ENCODE results near the gene CLSTN2. TPM values are rescaled to one million over a fixed set of nuclear protein-coding genes. Genes with fewer than 3 reads are reported as not detected.

Gene CLSTN2
- total RNA-seq, 2 donors from 2014 or later, result 22.2 to 28.0 TPM

GRCh38 chr3:140114789-140115080 is 179.8 kb downstream of the CLSTN2 start:
- no peak for DNase-seq (ENCODE audit: low spot score)

GRCh38 chr3:140117096-140117526 is 182.1 kb downstream of the CLSTN2 start:
- DNase-seq (ENCODE audit: low spot score), result no peak
- intact Hi-C loops (cut with DNase I), result no loop called here

More at GRCh38 chr3:140114789-140115080, 179.8 kb downstream of the CLSTN2 start:
- intact Hi-C loops (cut with DNase I), result no loop called here

GRCh38 chr3:140122183-140122582 is 187.2 kb downstream of the CLSTN2 start:
- DNase-seq (ENCODE audit: low spot score), result no peak

DNA sequence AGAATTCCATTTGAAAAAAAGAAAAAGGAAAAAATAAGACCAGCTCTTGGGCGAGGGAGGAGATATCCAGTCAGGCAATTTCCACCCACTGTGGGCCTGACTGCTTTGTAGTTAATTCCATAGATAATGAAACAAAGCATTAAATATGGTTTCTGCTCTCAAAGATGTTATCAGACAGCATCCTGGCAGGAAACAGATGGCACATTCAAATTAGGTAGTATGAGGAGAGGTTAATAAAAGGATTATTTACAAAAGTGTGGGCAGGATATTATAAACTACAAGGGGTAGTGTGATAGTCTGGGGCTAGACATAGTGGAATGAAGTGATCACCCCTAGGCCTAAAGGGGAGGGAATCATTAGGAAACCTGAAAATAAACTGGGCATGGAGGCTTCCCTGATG is 193.2 kb downstream of the CLSTN2 start:
- no peak for DNase-seq (ENCODE audit: low spot score)
- intact Hi-C loops (cut with DNase I), result no loop called here

More at GRCh38 chr3:140122183-140122582, 187.2 kb downstream of the CLSTN2 start:
- intact Hi-C loops (cut with DNase I), result loop anchor here in 1 of 2 donors (5.0 kb wide), 1 partner anchor 1070 kb away; no protein-coding TSS in a partner anchor

DNA sequence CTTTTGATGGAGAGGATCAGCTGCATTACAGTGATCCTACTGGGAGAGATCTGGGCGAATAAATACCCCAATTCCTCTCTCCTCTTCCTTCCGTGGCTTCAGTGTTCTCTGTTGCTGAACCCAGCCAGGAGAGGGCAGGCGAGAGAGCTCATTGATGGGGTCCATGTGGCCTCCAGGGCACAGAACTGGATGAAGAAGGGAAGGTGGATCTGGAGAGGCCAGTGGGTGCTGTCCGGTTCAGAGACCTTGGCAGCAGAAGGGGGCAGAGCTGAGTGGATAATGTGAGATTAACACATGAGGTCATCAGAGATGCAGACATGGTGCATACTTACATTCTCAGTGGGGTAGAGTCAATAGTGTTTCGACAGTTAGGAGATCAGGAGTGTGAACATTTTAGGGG is 193.6 kb downstream of the CLSTN2 start:
- intact Hi-C loops (cut with DNase I), result no loop called here
- no peak for DNase-seq (ENCODE audit: low spot score)

DNA sequence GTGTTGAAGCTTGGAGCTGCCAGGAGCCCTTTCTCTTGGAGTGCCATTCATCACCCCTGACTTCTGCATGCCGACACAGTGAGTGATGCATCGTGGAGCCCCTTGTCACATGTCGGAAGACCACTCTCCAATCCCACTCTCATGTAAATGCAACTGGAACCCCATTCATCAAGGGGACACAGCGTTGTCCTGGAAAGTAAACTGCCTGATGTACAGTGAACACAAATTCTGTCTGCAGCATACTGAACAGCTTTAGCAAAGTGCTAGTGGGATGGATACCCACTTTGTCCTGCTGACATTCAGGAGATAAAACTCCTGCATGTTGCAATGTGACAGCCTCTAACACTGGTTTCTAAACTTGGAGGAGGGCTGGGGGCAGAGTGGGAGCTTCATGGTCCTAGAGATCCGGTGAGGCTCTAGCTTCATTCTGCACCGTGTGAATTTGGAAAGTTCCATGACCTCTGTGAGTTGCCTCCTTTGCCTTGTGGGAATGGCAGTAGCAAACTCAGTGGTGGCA is 194.8 kb downstream of the CLSTN2 start:
- DNase-seq (ENCODE audit: low spot score), result no peak
- intact Hi-C loops (cut with DNase I), result no loop called here

- no peak for DNase-seq (ENCODE audit: low spot score)
- intact Hi-C loops (cut with DNase I), result no loop called here
Observed at GRCh38 chr3:140131895-140132294, 196.9 kb downstream of the CLSTN2 start.

GRCh38 chr3:140134231-140134965 is 199.4 kb downstream of the CLSTN2 start:
- no peak for DNase-seq (ENCODE audit: low spot score)
- intact Hi-C loops (cut with DNase I), result no loop called here

GRCh38 chr3:140135461-140135860 is 200.5 kb downstream of the CLSTN2 start:
- intact Hi-C loops (cut with DNase I), result no loop called here
- DNase-seq (ENCODE audit: low spot score), result no peak

- intact Hi-C loops (cut with DNase I), result no loop called here
- no peak for DNase-seq (ENCODE audit: low spot score)
Observed at GRCh38 chr3:140143367-140144069, 208.5 kb downstream of the CLSTN2 start.

DNA sequence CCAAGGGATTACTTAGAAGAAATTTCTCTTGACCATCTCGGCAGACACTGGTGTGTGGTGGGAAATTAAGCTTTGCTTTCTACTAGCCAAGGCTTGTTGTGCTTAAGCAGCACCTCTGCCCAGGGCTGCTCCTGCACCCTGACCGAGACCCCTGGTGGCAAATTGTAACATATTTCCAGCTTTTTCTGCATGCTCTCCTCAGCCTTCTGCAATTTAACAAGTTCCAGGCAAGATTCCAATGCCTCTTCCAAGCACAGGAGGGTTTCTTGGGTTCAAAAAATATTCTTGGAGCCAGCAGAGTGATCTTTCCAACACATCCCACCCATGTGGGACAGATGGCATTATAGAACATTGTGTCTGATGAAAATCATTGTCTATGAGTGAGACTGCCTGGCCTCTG is 210.5 kb downstream of the CLSTN2 start:
- DNase-seq (ENCODE audit: low spot score), result no peak
- intact Hi-C loops (cut with DNase I), result no loop called here

DNA sequence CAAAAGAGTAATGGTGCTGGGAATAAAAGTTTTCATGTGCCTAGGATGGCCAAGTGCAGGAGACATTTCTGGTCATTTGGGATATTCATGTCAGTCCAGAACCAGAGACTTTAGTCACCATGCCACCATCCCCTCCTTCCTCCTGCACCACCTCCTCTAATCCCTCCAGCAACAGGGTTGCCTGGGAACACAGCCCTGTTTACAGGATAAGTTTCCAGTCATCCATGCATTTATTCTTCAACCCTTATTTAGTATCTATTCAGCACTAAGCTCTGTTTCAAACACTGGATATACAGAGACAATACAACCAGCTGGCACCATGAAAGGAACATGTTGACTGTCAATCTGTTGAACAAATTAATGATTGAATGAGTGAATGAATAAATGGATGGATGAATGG is 211.7 kb downstream of the CLSTN2 start:
- DNase-seq (ENCODE audit: low spot score), result no peak
- intact Hi-C loops (cut with DNase I), result no loop called here

DNA sequence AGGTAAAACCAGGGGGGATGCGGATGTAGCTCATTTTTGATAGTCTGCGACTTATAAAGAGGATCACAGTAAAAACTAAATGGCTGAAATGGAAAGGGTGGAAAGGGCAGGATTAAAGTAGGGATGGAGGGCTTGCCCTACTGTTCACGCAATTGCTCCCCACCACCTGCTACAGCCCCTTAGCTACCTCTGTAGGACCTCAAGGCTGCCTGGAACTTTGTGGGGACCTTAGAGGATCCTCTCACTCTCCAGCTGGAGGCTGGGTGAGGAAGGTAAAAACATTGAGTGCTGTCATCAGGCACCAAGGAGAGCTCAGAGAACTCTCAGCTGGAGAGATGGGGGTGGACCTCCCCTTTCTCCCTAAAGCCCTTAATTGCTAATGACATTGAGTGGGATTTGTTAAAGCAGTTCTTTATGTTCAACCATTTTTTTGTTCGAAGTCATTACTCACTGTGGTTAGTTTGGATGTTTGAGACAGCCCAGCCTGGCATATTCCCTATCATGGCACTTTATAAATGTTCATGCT is 213.0 kb downstream of the CLSTN2 start:
- intact Hi-C loops (cut with DNase I), result no loop called here
- DNase-seq (ENCODE audit: low spot score), result no peak

DNA sequence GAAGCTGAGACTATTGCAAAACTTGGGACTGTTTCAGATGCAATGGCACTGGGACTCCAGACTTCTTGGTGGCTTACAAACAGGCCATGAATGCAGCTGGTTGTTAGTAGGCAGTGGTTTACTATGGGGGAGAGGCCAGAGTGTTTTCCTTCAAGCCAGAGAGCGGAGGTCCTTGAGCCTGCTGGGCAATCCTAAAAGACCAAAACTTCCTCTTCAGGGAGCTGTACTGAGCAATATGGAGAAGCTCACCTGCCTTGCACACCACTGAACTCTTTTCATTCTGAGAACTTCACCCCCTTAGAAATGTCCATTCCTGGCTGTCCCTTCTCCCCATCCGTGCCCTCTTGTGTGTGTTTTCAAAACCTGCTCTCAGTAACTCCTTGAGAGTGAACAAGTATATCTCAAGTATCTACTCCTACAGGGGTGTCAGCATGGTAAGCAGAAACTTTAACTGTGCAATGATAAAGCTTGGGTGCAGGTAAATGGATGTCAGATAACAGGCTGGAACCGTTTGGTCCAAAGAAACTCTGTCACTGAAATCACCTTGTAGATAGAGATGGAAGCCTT is 213.9 kb downstream of the CLSTN2 start:
- intact Hi-C loops (cut with DNase I), result no loop called here
- no peak for DNase-seq (ENCODE audit: low spot score)

DNA sequence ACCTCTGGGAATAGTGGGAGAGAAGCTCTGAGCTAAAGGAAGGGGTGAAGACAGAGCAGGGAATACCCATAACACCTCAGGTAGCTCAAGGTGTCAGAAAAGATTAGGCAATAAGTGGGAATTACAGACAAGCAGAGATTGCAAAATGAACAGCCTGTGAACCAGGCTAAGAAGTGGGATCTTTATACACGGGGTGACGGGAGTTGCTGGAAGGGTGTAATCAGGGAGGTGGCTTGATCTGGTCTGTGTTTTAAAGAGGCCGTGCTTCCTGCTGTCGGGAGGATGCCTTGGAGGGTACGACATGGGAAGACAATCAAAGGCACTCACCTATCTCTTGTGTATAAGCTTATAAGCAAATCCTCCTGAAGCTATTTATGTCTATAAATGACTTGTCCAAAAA is 216.3 kb downstream of the CLSTN2 start:
- intact Hi-C loops (cut with DNase I), result no loop called here
- no peak for DNase-seq (ENCODE audit: low spot score)

GRCh38 chr3:140152851-140153639 is 218.1 kb downstream of the CLSTN2 start:
- intact Hi-C loops (cut with DNase I), result no loop called here
- DNase-seq (ENCODE audit: low spot score), result no peak

- intact Hi-C loops (cut with DNase I), result no loop called here
- DNase-seq (ENCODE audit: low spot score), result no peak
Observed at GRCh38 chr3:140153736-140154135, 218.8 kb downstream of the CLSTN2 start.

- intact Hi-C loops (cut with DNase I), result no loop called here
- no peak for DNase-seq (ENCODE audit: low spot score)
Observed at GRCh38 chr3:140157161-140157560, 222.2 kb downstream of the CLSTN2 start.

GRCh38 chr3:140159646-140160045 is 224.7 kb downstream of the CLSTN2 start:
- intact Hi-C loops (cut with DNase I), result no loop called here

More at GRCh38 chr3:140159646-140160045, 224.7 kb downstream of the CLSTN2 start:
- DNase-seq (ENCODE audit: low spot score), result no peak

Measured in posterior vena cava (tissue), 2 donors.